ENCODE measurements around the gene CRYGN.

- no peak for TF ChIP-seq SYNCRIP (IDR thresholded peaks at IDR 0.05; ENCODE audit: insufficient read depth, low read depth, low read length)
- no peak for TF ChIP-seq HNRNPK (IDR thresholded peaks at IDR 0.05; ENCODE audit: low read depth, low read length, poor library complexity, severe bottlenecking)
- TF ChIP-seq KLF9 (CRISPR knock-in tag; IDR thresholded peaks at IDR 0.05; ENCODE audit: low read depth): no peak
- no peak for TF ChIP-seq CEBPB (IDR thresholded peaks at IDR 0.05; ENCODE audit: borderline replicate concordance, low read depth, low read length)
- no peak for TF ChIP-seq ZNF644 (CRISPR knock-in tag; IDR thresholded peaks at IDR 0.05; ENCODE audit: low read depth)
- no peak for TF ChIP-seq IRF2 (CRISPR knock-in tag; IDR thresholded peaks at IDR 0.05)
- no peak for TF ChIP-seq GMEB2 (CRISPR knock-in tag; IDR thresholded peaks at IDR 0.05; ENCODE audit: low read depth)
- TF ChIP-seq DPF2 (CRISPR knock-in tag; IDR thresholded peaks at IDR 0.05; ENCODE audit: borderline replicate concordance, low read depth): no peak
- TF ChIP-seq ZNF646 (CRISPR knock-in tag; IDR thresholded peaks at IDR 0.05): no peak
- no peak for TF ChIP-seq ERF (CRISPR knock-in tag; IDR thresholded peaks at IDR 0.05)
- no peak for TF ChIP-seq HNRNPUL1 (IDR thresholded peaks at IDR 0.05; ENCODE audit: low read depth, low read length)
- TF ChIP-seq KLF11 (CRISPR knock-in tag; IDR thresholded peaks at IDR 0.05): no peak
- no peak for TF ChIP-seq ZNF704 (CRISPR knock-in tag; IDR thresholded peaks at IDR 0.05; ENCODE audit: borderline replicate concordance)
Observed at GRCh38 chr7:151420144-151420543, 19.8 kb downstream of the CRYGN start.
